Activated CD4-positive, alpha-beta T cell treated with anti-CD3 and anti-CD28 coated beads, Interleukin-2, amount 10 ng/mL, durations not matched to agents 7 days and 5 days (primary cell): ENCODE results near the gene AXL. TPM values are rescaled to one million over a fixed set of nuclear protein-coding genes. Genes with fewer than 3 reads are reported as not detected.
"Not testable (repeated sequence)": the region's sequence is repeated elsewhere in the genome, so short reads cannot be mapped to it uniquely, and the experiment has no call there.

Experiments
- CTCF ChIA-PET: fragments of 350-600 bp; sonication (Branson Sonifier 250); formaldehyde crosslinking; loops from one replicate; lab custom pipeline; 2021; ENCODE audit warnings: antibody characterized with exemption; lab: Charles Lee
- POLR2A ChIA-PET: fragments of 350-600 bp; sonication (Branson Sonifier 250); formaldehyde crosslinking; loops from one replicate; lab custom pipeline; 2021; ENCODE audit warnings: antibody characterized with exemption; lab: Charles Lee
- DNase-seq: peaks from one replicate; pipeline ENCODE4 v3.0.0-alpha.2; 2020
- H3K27ac Mint-ChIP-seq: one replicate; pipeline ENCODE4 v1.8.0; 2021; ENCODE audit warnings: mild to moderate bottlenecking, moderate library complexity, mixed read lengths
- H3K27me3 Mint-ChIP-seq: one replicate; pipeline ENCODE4 v1.8.0; 2021; ENCODE audit warnings: mixed read lengths
- H3K36me3 Mint-ChIP-seq: one replicate; pipeline ENCODE4 v1.8.0; 2021; ENCODE audit warnings: low read depth, mixed read lengths
- H3K4me1 Mint-ChIP-seq: one replicate; pipeline ENCODE4 v1.8.0; 2021; ENCODE audit warnings: mixed read lengths
- H3K4me3 Mint-ChIP-seq: one replicate; pipeline ENCODE4 v1.8.0; 2021; ENCODE audit warnings: mild to moderate bottlenecking, moderate library complexity, mixed read lengths
- H3K9me3 Mint-ChIP-seq: one replicate; pipeline ENCODE4 v1.8.0; 2021; ENCODE audit warnings: mixed read lengths
- total RNA-seq, 2 experiments: library from RNA; stranded (reverse); gene quantifications; one replicate each; pipeline ENCODE4 v1.2.3, GENCODE V29; 2021

Gene AXL
- total RNA-seq: under 1 TPM; 0.06 to 0.20 TPM

DNA sequence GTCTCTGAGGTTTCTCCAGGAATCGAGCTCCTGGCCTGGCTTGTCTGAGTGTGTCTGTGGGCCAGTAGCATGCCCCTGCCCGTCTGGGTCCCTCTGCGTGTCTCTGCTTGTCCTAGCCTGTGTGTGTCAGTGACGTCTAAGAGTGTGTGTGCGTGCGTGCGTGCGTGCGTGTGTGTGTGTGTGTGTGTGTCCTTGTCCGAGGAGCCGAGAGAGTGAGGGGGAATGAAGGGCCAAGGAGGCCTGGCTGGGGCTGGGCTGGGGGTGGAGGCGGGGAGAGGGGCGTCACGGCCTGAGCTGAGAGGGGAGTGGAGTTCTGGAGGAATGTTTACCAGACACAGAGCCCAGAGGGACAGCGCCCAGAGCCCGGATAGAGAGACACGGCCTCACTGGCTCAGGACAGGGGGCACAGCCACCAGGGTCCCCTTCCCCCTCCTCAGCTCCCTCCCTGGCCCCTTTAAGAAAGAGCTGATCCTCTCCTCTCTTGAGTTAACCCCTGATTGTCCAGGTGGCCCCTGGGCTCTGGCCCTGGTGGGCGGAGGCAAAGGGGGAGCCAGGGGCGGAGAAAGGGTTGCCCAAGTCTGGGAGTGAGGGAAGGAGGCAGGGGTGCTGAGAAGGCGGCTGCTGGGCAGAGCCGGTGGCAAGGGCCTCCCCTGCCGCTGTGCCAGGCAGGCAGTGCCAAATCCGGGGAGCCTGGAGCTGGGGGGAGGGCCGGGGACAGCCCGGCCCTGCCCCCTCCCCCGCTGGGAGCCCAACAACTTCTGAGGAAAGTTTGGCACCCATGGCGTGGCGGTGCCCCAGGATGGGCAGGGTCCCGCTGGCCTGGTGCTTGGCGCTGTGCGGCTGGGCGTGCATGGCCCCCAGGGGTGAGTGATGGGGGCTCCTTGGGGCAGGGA lies at the start of gene AXL:
Gene AXL, plus strand, starts transcription at position 609 of the 893 bp plus-strand sequence. Its CDS starts 170 bp downstream, at position 779.
- no peak within 1 kb of the TSS for H3K27ac Mint-ChIP-seq
- ChIA-PET POLR2A (no interaction called here), CTCF (interaction anchor here (0.6 to 1.5 kb wide), 4 partner anchors 11 to 115 kb away, joined by 3 to 5 read pairs (median 4); no protein-coding TSS in a partner anchor)
- no peak within 1 kb of the TSS for H3K4me3 Mint-ChIP-seq
- H3K27me3 Mint-ChIP-seq: peaks cover 46% of the 10 kb centered on the region
- H3K36me3 Mint-ChIP-seq: no peaks in the 10 kb centered on the region
- DNase-seq: no peak
- no peaks in the 10 kb centered on the region for H3K9me3 Mint-ChIP-seq
- peaks cover 5% of the 10 kb centered on the region for H3K4me1 Mint-ChIP-seq

DNA sequence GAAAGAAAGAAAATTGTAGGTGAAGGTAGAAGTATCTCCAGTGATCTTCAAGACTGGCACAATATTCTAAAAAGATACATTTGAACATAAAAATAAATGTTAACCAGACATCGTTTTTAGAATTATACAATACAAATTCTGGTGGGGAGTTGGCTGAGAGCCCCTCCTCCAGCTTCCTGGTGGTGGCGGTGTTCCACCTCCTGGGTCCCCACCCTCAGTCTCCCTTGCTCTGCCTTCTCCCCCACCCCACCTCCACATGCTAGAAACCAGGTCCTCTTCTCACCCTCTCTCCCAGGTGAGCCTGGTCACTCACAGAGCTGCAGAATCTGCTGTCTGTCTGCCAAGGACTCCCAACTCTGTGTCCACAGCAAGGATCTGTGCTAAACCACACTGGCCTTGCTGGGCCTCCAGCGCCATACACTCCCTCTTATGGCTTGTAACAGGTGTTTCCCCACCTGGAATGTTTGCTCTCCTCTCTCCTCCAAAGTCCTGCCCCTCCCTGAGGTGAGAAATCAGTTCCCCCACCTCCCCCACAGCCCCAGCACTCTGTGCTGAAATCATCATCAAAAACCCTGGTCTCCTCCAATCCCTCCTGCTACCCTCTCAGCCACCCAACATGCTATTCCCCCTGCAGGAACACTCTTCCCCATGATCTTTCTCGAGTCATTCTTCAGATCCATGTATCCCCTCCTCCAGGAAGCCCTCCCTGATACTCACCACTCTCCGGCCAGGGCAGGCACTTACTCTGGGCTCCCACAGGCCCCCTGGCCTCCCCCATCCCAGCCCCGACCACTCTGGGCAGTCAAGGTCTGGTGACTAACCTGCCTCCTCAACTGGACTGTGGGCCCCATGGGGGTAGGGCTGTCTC lies 46.5 kb upstream of the AXL start:
- H3K4me3 Mint-ChIP-seq: no peak overlapping the region
- no peak for DNase-seq
- peaks cover 2% of the 10 kb centered on the region for H3K36me3 Mint-ChIP-seq
- H3K4me1 Mint-ChIP-seq: peaks cover 26% of the 10 kb centered on the region
- no peaks in the 10 kb centered on the region for H3K9me3 Mint-ChIP-seq
- ChIA-PET POLR2A (interaction anchor here (0.6 kb wide), 1 partner anchor 1056 kb away, joined by 6 read pairs; no protein-coding TSS in a partner anchor), CTCF (interaction anchor here (1.2 kb wide), 1 partner anchor 90 kb away, joined by 3 read pairs; no protein-coding TSS in a partner anchor)
- H3K27me3 Mint-ChIP-seq: no peaks in the 10 kb centered on the region
- no peak overlapping the region for H3K27ac Mint-ChIP-seq

GRCh38 chr19:41174297-41174928 lies 44.6 kb upstream of the AXL start:
- Mint-ChIP-seq H3K4me3 (no peak overlapping the region), H3K9me3 (no peaks in the 10 kb centered on the region), H3K27ac (peak overlapping the region; percentile 55), H3K27me3 (no peaks in the 10 kb centered on the region), H3K4me1 (peaks cover 24% of the 10 kb centered on the region), H3K36me3 (peaks cover 2% of the 10 kb centered on the region)
- DNase-seq: no peak
- ChIA-PET CTCF (interaction anchor here (0.7 kb wide), 1 partner anchor 455 kb away, joined by 3 read pairs; no protein-coding TSS in a partner anchor), POLR2A (no interaction called here)

DNA sequence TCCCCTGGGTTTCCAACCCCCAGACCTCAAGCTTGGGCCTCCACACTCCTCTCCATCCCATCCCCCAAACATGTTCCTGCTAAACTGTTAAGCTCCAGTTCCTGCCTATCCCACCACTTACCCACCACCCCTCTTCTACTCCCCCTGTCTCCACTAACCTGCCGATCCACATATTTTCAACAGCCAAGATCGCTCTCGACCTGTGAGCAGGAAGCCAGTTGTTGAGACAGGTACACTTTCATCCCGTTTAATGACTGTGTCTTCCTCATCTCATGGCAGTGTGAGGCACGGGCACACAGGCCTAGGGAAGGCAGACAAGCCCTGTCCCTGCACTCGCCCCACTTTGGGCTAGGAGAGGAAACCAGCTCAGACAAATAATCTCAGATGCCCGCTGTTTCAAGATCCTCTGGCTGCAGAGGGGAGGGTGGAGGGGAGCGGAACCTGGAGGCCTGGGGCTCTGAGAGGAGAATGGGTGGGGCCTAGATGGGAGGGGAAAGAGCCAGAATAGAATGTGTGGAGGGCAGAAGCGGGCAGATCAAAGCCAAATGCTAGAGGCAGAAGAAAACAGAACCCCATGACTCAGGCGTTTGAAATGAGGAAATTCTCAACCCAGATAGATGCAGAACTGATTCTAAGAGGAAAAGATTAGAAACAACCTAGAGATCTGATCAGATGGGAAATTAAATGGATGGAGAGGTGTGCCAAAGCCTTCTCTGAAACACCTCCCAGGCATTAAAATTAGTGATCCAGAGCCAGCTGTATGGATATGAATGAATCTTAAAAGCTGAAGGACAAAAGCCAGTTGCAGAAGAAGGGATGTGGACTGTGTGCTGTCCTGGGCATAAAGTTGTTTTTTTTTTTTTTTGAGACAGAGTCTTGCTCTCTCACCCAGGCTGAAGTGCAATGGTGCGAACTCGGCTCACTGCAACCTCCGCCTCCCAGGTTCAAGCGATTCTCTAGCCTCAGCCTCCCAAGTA lies 42.9 kb upstream of the AXL start:
- H3K27ac Mint-ChIP-seq: peak overlapping the region; percentile 84
- POLR2A ChIA-PET: no interaction called here
- DNase-seq: peak; percentile 74
- peaks cover 24% of the 10 kb centered on the region for H3K4me1 Mint-ChIP-seq
- H3K4me3 Mint-ChIP-seq: peak overlapping the region; percentile 60
- H3K36me3 Mint-ChIP-seq: peaks cover 2% of the 10 kb centered on the region
- H3K9me3 Mint-ChIP-seq: no peaks in the 10 kb centered on the region
- no peaks in the 10 kb centered on the region for H3K27me3 Mint-ChIP-seq
- CTCF ChIA-PET: interaction anchor here (0.9 to 1.2 kb wide), 2 partner anchors 17 to 88 kb away, joined by 3 read pairs; partner anchors contain the start of genes CYP2S1 and HNRNPUL1

DNA sequence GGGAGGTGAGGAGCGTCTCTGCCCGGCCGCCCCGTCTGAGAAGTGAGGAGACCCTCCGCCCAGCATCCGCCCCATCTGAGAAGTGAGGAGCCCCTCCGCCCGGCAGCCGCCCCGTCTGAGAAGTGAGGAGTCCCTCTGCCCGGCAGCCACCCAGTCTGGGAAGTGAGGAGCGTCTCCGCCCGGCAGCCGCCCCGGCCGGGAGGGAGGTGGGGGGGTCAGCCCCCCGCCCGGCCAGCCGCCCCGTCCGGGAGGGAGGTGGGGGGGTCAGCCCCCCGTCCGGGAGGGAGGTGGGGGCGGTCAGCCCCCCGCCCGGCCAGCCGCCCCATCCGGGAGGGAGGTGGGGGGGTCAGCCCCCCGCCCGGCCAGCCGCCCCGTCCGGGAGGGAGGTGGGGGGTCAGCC lies 38.9 kb upstream of the AXL start:
- not testable (repeated sequence) for H3K9me3 Mint-ChIP-seq

DNA sequence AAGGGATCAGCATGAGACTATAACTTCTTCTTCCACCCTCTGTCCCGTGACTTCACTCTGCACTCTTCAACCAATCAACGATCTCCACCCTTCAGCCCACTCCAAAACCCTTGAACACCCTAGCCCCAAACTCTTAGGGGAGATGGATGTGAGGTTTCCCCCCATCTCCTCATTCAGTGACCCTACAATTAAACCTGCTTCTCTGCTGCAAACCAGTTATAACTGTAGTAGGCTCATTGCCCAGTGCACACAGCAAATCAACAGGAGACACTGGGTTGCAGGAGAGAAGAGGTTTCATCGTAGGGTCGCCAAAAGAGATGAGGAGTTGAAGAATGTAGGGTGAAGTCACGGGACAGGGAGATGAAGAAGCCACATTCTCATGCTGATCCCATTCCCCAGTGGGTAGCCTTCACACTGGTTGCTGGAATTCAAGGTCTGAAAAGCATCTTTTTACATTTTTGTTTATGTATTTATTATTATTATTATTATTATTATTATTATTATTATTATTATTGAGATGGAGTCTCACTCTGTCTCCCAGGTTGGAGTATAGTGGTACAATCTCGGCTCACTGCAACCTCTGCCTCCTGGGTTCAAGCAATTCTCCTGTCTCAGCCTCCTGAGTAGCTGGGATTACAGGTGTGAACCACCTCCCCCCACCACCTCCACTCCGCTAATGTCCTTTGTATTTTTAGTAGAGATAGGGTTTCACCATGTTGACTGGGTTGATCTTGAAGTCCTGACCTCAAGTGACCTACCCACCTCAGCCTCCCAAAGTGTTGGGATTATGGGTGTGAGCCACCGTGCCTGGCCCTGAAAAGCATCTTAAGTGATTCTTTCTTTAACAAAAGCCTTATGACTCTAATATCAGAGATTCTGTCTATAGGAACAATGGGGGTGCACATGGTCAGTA lies 31.8 kb upstream of the AXL start:
- Mint-ChIP-seq H3K4me3 (no peak overlapping the region), H3K36me3 (no peaks in the 10 kb centered on the region), H3K9me3 (no peaks in the 10 kb centered on the region), H3K27ac (no peak overlapping the region), H3K27me3 (peaks cover 24% of the 10 kb centered on the region), H3K4me1 (peaks cover 2% of the 10 kb centered on the region)
- no peak for DNase-seq
- ChIA-PET CTCF (interaction anchor here (1.4 kb wide), 1 partner anchor 17 kb away, joined by 3 read pairs; no protein-coding TSS in a partner anchor), POLR2A (no interaction called here)

More for the DNA sequence above, 38.9 kb upstream of the AXL start:
- POLR2A ChIA-PET, H3K4me3 Mint-ChIP-seq, H3K27ac Mint-ChIP-seq, H3K36me3 Mint-ChIP-seq, CTCF ChIA-PET, H3K27me3 Mint-ChIP-seq, DNase-seq: not testable (repeated sequence)
- peaks cover 15% of the 10 kb centered on the region for H3K4me1 Mint-ChIP-seq

DNA sequence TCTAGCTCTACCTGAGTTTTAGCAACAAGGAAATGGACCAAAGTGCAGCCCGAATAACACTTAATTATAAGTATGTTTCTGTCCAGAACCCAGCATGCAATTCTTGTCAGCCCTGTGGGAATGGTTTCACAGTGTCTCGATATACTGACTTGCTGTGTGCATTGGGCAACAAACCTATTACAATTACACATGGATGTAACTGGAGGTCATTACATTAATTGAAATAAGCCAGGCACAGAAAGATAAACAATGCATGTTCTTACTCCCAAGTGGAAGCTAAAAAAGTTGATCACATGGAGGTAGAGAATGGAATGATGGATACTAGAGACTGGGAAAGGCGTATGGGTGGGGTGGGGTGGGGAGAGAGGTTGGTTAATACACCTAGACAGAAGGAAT lies 31.1 kb upstream of the AXL start:
- Mint-ChIP-seq H3K27ac (no peak overlapping the region), H3K9me3 (no peaks in the 10 kb centered on the region), H3K27me3 (peaks cover 30% of the 10 kb centered on the region), H3K4me1 (peaks cover 7% of the 10 kb centered on the region), H3K36me3 (no peaks in the 10 kb centered on the region), H3K4me3 (no peak overlapping the region)
- ChIA-PET POLR2A (no interaction called here), CTCF (interaction anchor here (0.6 kb wide), 1 partner anchor 349 kb away, joined by 4 read pairs; no protein-coding TSS in a partner anchor)
- DNase-seq: no peak

- POLR2A ChIA-PET: no interaction called here
- Mint-ChIP-seq H3K36me3 (no peaks in the 10 kb centered on the region), H3K9me3 (no peaks in the 10 kb centered on the region), H3K4me3 (no peak overlapping the region), H3K4me1 (peaks cover 18% of the 10 kb centered on the region), H3K27me3 (peaks cover 35% of the 10 kb centered on the region), H3K27ac (no peak overlapping the region)
- CTCF ChIA-PET: no interaction called here
- no peak for DNase-seq
Observed at GRCh38 chr19:41189425-41190065, 29.5 kb upstream of the AXL start.

GRCh38 chr19:41192574-41193429 lies 26.2 kb upstream of the AXL start, which contains the start of gene CYP2S1:
Gene CYP2S1 (plus strand): TSS chr19:41193219. CDS start chr19:41193265, 46 bp downstream.
- ChIA-PET POLR2A (no interaction called here), CTCF (interaction anchor here (0.9 to 1.6 kb wide), 4 partner anchors 12 to 43 kb away, joined by 3 to 5 read pairs (median 4); no protein-coding TSS in a partner anchor)
- H3K27me3 Mint-ChIP-seq: peaks cover 38% of the 10 kb centered on the region
- peak within 1 kb of the TSS; percentile 44 for H3K4me3 Mint-ChIP-seq
- H3K4me1 Mint-ChIP-seq: peaks cover 18% of the 10 kb centered on the region
- no peak within 1 kb of the TSS for H3K27ac Mint-ChIP-seq
- no peaks in the 10 kb centered on the region for H3K36me3 Mint-ChIP-seq
- peak; percentile 30 for DNase-seq
- no peaks in the 10 kb centered on the region for H3K9me3 Mint-ChIP-seq
